Measurements from ENCODE around the gene HDAC11. TPM values are rescaled to one million over a fixed set of nuclear protein-coding genes. Genes with fewer than 3 reads are reported as not detected.

HDAC11 gene
- polyA plus RNA-seq, 2 of the 4 experiments (the other 2 are of a cell fraction): 5.6 to 8.4 TPM

- DNase-seq (ENCODE audit: low read depth in 1 of 2, low spot score in 1 of 2) (peak in 1 of 2 experiments; percentile 45), FAIRE-seq (no peak), ATAC-seq (peak; percentile 45 to 60; a peak in 5 of 6 replicates)
- WGBS (ENCODE audit: missing lambda C conversion rate): 6% methylated on average over 5 of the region's 7 CpGs
- POLR2A ChIA-PET: interaction anchor here (0.9 to 2.3 kb wide), 3 partner anchors 15 to 359 kb away, joined by 4 to 7 read pairs (median 7); partner anchors contain the start of gene HDAC11
- H3K4me2 ChIP-seq: peak overlapping the region; percentile 87
- TF ChIP-seq ESRRA (IDR thresholded peaks at IDR 0.05; ENCODE audit: borderline replicate concordance, low read length): no peak
- TF ChIP-seq MAFK (IDR thresholded peaks at IDR 0.05; ENCODE audit: partially characterized antibody): peak; percentile 27
- TF ChIP-seq HES2 (IDR thresholded peaks at IDR 0.05): no peak
- TF ChIP-seq FOSL2 (IDR thresholded peaks at IDR 0.05): no peak
- peak; percentile 24; the same call in 1 of the 2 replicates for TF ChIP-seq FOSL2 (CRISPR knock-in tag; IDR thresholded peaks at IDR 0.05)
- CTCF ChIA-PET: interaction anchor here (1.0 to 8.7 kb wide), 11 partner anchors 11 to 363 kb away, joined by 4 to 127 read pairs (median 16); partner anchors contain the start of gene NUP210
- peak overlapping the region; percentile 72 to 86 for H3K27ac ChIP-seq
- 0 out of 3 replicates have a peak, but pooled peaks cover 5% of the 10 kb centered on the region for H3K4me1 ChIP-seq
- no peaks in the 10 kb centered on the region for H3K9me3 ChIP-seq
- H3K4me3 ChIP-seq: peak overlapping the region; percentile 55
Measured at GRCh38 chr3:13451301-13451673, 28.8 kb upstream of the HDAC11 start.

GRCh38 chr3:13452490-13453335, 27.4 kb upstream of the HDAC11 start:
- Histone ChIP-seq H3K9me3 (no peaks in the 10 kb centered on the region), H3K4me2 (peak overlapping the region; percentile 87), H3K4me1 (0 out of 3 replicates have a peak, but pooled peaks cover 5% of the 10 kb centered on the region), H3K4me3 (peak overlapping the region; percentile 55), H3K27ac (peak overlapping the region; percentile 72 to 86)
- FAIRE-seq: no peak
- ChIA-PET POLR2A (interaction anchor here (0.9 to 2.3 kb wide), 4 partner anchors 28 to 360 kb away, joined by 3 to 7 read pairs (median 6); partner anchors contain the start of gene HDAC11), CTCF (interaction anchor here (0.5 to 8.7 kb wide), 62 partner anchors 10 to 533 kb away, joined by 3 to 127 read pairs (median 4); partner anchors contain the start of gene NUP210)
- ATAC-seq: peak; percentile 70 to 74
- DNase-seq (ENCODE audit: low read depth in 1 of 2, low spot score in 1 of 2): peak; percentile 55 to 66
- WGBS (ENCODE audit: missing lambda C conversion rate): 4% methylated on average over 12 of the region's 12 CpGs
- TF ChIP-seq EHMT2 (IDR thresholded peaks at IDR 0.05; ENCODE audit: low read depth) (no peak), SMC3 (IDR thresholded peaks at IDR 0.05) (peak; percentile 79), TFCP2L1 (CRISPR knock-in tag; IDR thresholded peaks at IDR 0.05) (no peak), GATA3 (IDR thresholded peaks at IDR 0.05; ENCODE audit: borderline replicate concordance) (no peak), PHF8 (IDR thresholded peaks at IDR 0.05; ENCODE audit: borderline replicate concordance, low read depth) (no peak), MAFK (IDR thresholded peaks at IDR 0.05; ENCODE audit: partially characterized antibody) (peak; percentile 18), HOXB5 (CRISPR knock-in tag; IDR thresholded peaks at IDR 0.05) (no peak), RAD21 (conservative IDR thresholded peaks at IDR 0.05 in 1 of 2, IDR thresholded peaks at IDR 0.05 in 1 of 2) (peak; percentile 83 to 84), JUNB (IDR thresholded peaks at IDR 0.05) (no peak), RFX5 (IDR thresholded peaks at IDR 0.05) (no peak), CBX2 (IDR thresholded peaks at IDR 0.05; ENCODE audit: borderline replicate concordance, low read depth) (no peak)
- TF ChIP-seq, protein P1, sequence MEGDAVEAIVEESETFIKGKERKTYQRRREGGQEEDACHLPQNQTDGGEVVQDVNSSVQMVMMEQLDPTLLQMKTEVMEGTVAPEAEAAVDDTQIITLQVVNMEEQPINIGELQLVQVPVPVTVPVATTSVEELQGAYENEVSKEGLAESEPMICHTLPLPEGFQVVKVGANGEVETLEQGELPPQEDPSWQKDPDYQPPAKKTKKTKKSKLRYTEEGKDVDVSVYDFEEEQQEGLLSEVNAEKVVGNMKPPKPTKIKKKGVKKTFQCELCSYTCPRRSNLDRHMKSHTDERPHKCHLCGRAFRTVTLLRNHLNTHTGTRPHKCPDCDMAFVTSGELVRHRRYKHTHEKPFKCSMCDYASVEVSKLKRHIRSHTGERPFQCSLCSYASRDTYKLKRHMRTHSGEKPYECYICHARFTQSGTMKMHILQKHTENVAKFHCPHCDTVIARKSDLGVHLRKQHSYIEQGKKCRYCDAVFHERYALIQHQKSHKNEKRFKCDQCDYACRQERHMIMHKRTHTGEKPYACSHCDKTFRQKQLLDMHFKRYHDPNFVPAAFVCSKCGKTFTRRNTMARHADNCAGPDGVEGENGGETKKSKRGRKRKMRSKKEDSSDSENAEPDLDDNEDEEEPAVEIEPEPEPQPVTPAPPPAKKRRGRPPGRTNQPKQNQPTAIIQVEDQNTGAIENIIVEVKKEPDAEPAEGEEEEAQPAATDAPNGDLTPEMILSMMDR (IDR thresholded peaks at IDR 0.05): peak; percentile 85

DNA sequence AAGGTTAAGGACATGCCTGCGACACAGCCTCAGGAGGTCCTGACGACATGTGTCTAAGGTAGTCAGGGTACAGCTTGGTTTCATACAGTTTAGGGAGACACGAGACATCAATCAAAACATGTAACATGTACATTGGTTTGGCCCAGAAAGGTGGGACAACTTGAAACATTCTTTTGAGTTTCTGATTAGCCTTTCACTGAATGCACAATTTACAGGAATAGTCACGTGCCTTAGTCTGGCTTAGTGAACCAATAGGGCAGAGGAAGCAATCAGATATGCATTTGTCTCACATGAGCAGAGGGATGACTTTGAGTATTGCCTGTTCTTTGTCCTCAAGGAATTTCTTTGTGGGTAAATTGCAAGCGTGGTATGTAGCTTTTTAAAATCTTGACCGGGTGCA, 24.5 kb upstream of the HDAC11 start:
- 77% methylated on average over 6 of the region's 6 CpGs for WGBS (ENCODE audit: missing lambda C conversion rate)

More for the DNA sequence above, 24.5 kb upstream of the HDAC11 start:
- H3K4me1 ChIP-seq: 0 out of 3 replicates have a peak, but pooled peaks cover 5% of the 10 kb centered on the region
- H3K4me2 ChIP-seq: no peak overlapping the region
- ChIA-PET CTCF (interaction anchor here (1.0 to 8.7 kb wide), 8 partner anchors 16 to 472 kb away, joined by 3 to 127 read pairs (median 4); no protein-coding TSS in a partner anchor), POLR2A (interaction anchor here (0.7 kb wide), 1 partner anchor 201 kb away, joined by 9 read pairs; no protein-coding TSS in a partner anchor)
- no peak for TF ChIP-seq MAFK (IDR thresholded peaks at IDR 0.05; ENCODE audit: partially characterized antibody)
- no peak for TF ChIP-seq FOXS1 (CRISPR knock-in tag; IDR thresholded peaks at IDR 0.05)
- no peak for TF ChIP-seq EHF (CRISPR knock-in tag; IDR thresholded peaks at IDR 0.05)
- no peak for TF ChIP-seq SMC3 (IDR thresholded peaks at IDR 0.05)
- TF ChIP-seq, protein P2, sequence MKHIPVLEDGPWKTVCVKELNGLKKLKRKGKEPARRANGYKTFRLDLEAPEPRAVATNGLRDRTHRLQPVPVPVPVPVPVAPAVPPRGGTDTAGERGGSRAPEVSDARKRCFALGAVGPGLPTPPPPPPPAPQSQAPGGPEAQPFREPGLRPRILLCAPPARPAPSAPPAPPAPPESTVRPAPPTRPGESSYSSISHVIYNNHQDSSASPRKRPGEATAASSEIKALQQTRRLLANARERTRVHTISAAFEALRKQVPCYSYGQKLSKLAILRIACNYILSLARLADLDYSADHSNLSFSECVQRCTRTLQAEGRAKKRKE (CRISPR knock-in tag; IDR thresholded peaks at IDR 0.05; ENCODE audit: low read depth): no peak
- TF ChIP-seq, protein P3, sequence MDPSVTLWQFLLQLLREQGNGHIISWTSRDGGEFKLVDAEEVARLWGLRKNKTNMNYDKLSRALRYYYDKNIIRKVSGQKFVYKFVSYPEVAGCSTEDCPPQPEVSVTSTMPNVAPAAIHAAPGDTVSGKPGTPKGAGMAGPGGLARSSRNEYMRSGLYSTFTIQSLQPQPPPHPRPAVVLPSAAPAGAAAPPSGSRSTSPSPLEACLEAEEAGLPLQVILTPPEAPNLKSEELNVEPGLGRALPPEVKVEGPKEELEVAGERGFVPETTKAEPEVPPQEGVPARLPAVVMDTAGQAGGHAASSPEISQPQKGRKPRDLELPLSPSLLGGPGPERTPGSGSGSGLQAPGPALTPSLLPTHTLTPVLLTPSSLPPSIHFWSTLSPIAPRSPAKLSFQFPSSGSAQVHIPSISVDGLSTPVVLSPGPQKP (IDR thresholded peaks at IDR 0.05; ENCODE audit: low read depth, low read length): no peak
- no peak for TF ChIP-seq HOXA7 (CRISPR knock-in tag; IDR thresholded peaks at IDR 0.05)
- no peak for TF ChIP-seq SREBF2 (IDR thresholded peaks at IDR 0.05)
- no peak for TF ChIP-seq HOXB5 (CRISPR knock-in tag; IDR thresholded peaks at IDR 0.05)
- no peak for TF ChIP-seq TFCP2L1 (CRISPR knock-in tag; IDR thresholded peaks at IDR 0.05)
- no peak for TF ChIP-seq NFE2L2 (conservative IDR thresholded peaks at IDR 0.05; ENCODE audit: low read length)
- TF ChIP-seq HOXB13 (CRISPR knock-in tag; IDR thresholded peaks at IDR 0.05; ENCODE audit: low read depth): no peak
- no peak for TF ChIP-seq NR3C1 (IDR thresholded peaks at IDR 0.05)
- TF ChIP-seq RAD21 (conservative IDR thresholded peaks at IDR 0.05 in 1 of 2, IDR thresholded peaks at IDR 0.05 in 1 of 2): no peak
- no peak for TF ChIP-seq CEBPB (IDR thresholded peaks at IDR 0.05)
- TF ChIP-seq CBX2 (IDR thresholded peaks at IDR 0.05; ENCODE audit: borderline replicate concordance, low read depth): no peak
- TF ChIP-seq FOSB (CRISPR knock-in tag; IDR thresholded peaks at IDR 0.05): no peak
- TF ChIP-seq EHMT2 (IDR thresholded peaks at IDR 0.05; ENCODE audit: low read depth): no peak
- no peak for TF ChIP-seq RARB (CRISPR knock-in tag; IDR thresholded peaks at IDR 0.05)
- no peak for TF ChIP-seq ZC3H11A (IDR thresholded peaks at IDR 0.05)
- no peak for ATAC-seq
- H3K4me3 ChIP-seq: no peak overlapping the region
- no peaks in the 10 kb centered on the region for H3K9me3 ChIP-seq
- no peak overlapping the region for H3K27ac ChIP-seq
- no peak for FAIRE-seq
- DNase-seq (ENCODE audit: low read depth in 1 of 2, low spot score in 1 of 2): no peak

Measured in A549 (cell line).